ENCODE measurements around the gene OR10H5. TPM values are rescaled to one million over a fixed set of nuclear protein-coding genes. Genes with fewer than 3 reads are reported as not detected.
A peak's percentile ranks its signal among the peaks of the same experiment; 100 is the strongest.

The OR10H5 gene
- total and polyA plus RNA-seq, 2 of the 13 experiments (the other 11 are each of a cell fraction or from before 2014, with no cell fraction given): not detected

DNA sequence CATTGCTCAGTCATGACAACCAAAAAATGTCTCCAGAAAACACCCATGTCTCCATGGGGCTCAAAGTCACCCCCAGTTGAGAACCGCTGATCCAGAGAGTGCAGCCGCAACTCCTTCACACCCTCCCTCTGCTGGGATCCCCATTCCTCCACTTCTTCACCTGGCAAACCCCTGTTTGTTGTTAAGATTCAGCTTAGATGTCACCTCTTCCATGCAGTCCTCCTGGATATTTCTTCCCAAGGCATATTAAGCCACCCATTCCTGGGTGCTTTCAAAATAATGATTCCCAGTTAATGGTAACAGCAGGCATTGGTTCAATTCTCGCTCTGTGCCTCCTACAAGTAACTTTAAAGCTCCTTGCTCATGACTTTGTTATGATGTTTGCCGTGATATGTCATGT, 24.0 kb downstream of the OR10H5 start:
- Histone ChIP-seq H3K4me2 (ENCODE audit: low read depth, low read length) (no peak overlapping the region), H3K4me1 (ENCODE audit: insufficient read depth, low read length) (no peaks in the 10 kb centered on the region), H3K79me2 (ENCODE audit: insufficient read depth, low read length) (no peaks in the 10 kb centered on the region), H3K4me3 (replicated peaks in 1 of 3; ENCODE audit: insufficient read depth in 1 of 3, low read depth in 2 of 3, low read length in 3 of 3) (no peak overlapping the region), H3K27ac (ENCODE audit: extremely low read length, insufficient read depth, low read length) (no peak overlapping the region), H3K36me3 (replicated peaks in 1 of 2; ENCODE audit: control insufficient read depth in 1 of 2, insufficient read depth in 2 of 2, low read length in 2 of 2) (no peaks in the 10 kb centered on the region), H3K27me3 (ENCODE audit: control insufficient read depth in 1 of 2, insufficient read depth in 2 of 2, low read length in 2 of 2) (no peaks in the 10 kb centered on the region; a peak in 1 of 5 replicates), H3K9me3 (ENCODE audit: low read length) (no peaks in the 10 kb centered on the region), H2AFZ (ENCODE audit: low read length) (no peak overlapping the region), H3K9ac (ENCODE audit: insufficient read depth, low read depth, low read length) (no peak overlapping the region), H4K20me1 (ENCODE audit: insufficient read depth, low read length) (no peaks in the 10 kb centered on the region)
- FAIRE-seq (no peak), DNase-seq (ENCODE audit: low spot score) (no peak), ATAC-seq (no peak)
- ChIA-PET CTCF (ENCODE audit: low intra/inter-chr PET ratio, low total read pairs) (no interaction called here), POLR2A (no interaction called here)
- intact Hi-C loops (cut with micrococcal nuclease; ENCODE audit: unreplicated experiment): no loop called here
- TF ChIP-seq ZSCAN25 (CRISPR knock-in tag; IDR thresholded peaks at IDR 0.05) (no peak), MYNN (CRISPR knock-in tag; IDR thresholded peaks at IDR 0.05; ENCODE audit: low read depth) (no peak), HNRNPUL1 (IDR thresholded peaks at IDR 0.05; ENCODE audit: low read depth, low read length) (no peak), ZFP62 (CRISPR knock-in tag; IDR thresholded peaks at IDR 0.05) (no peak)
- TF ChIP-seq, protein P1, sequence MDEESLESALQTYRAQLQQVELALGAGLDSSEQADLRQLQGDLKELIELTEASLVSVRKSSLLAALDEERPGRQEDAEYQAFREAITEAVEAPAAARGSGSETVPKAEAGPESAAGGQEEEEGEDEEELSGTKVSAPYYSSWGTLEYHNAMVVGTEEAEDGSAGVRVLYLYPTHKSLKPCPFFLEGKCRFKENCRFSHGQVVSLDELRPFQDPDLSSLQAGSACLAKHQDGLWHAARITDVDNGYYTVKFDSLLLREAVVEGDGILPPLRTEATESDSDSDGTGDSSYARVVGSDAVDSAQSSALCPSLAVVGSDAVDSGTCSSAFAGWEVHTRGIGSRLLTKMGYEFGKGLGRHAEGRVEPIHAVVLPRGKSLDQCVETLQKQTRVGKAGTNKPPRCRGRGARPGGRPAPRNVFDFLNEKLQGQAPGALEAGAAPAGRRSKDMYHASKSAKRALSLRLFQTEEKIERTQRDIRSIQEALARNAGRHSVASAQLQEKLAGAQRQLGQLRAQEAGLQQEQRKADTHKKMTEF (CRISPR knock-in tag; IDR thresholded peaks at IDR 0.05): no peak
- no TSS peak for BruUV-seq (replicated peaks)
- 26% methylated on average over 3 of the region's 4 CpGs for WGBS (ENCODE audit: low lambda C conversion rate)
- in situ Hi-C loops (cut with HindIII; ENCODE audit: extremely low pct_ligation_motif_present, low pct_unique_long_range_greater_than_20kb): no loop called here

DNA sequence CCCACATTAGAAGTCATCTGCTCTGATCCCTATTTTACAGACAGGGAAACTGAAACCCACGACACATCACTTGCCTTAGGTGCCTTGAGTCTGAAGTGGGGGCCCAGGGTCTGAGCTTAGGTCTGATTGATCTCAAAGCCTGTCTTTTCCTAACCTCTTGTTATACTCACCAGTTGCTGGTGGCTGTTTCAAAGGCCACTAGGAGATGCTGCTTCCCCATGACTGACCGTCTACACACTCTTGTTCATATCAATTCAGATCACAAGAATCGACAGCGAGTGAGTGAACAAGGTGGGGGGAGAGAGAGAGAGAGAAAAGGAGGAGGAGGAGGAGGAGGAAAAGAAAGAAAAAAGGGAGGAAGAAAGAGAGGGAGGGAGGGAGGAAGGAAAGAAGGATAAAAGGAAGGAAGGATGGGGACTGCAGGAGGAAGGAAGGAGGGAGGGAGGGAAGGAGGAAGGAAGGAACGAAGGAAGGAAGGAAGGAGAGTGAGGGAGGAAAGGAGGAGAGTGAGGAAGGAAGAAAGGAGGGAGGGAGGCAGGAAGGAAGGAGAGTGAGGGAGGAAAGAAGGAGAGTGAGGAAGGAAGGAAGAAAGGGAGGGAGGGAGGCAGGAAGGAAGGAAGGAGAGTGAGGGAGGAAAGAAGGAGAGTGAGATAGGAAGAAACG, 24.7 kb downstream of the OR10H5 start:
- H3K9me3 ChIP-seq (ENCODE audit: low read length): no peaks in the 10 kb centered on the region
- no peak overlapping the region for H3K9ac ChIP-seq (ENCODE audit: insufficient read depth, low read depth, low read length)
- FAIRE-seq (no peak), DNase-seq (ENCODE audit: low spot score) (no peak), ATAC-seq (no peak)
- WGBS (ENCODE audit: low lambda C conversion rate): 2% methylated on average over 6 of the region's 6 CpGs
- no peak overlapping the region for H3K27ac ChIP-seq (ENCODE audit: extremely low read length, insufficient read depth, low read length)
- no TSS peak for BruUV-seq (replicated peaks)
- H3K4me2 ChIP-seq (ENCODE audit: low read depth, low read length): no peak overlapping the region
- H3K4me1 ChIP-seq (ENCODE audit: insufficient read depth, low read length): no peaks in the 10 kb centered on the region
- intact Hi-C loops (cut with micrococcal nuclease; ENCODE audit: unreplicated experiment) (no loop called here), in situ Hi-C loops (cut with HindIII; ENCODE audit: extremely low pct_ligation_motif_present, low pct_unique_long_range_greater_than_20kb) (no loop called here)
- H3K36me3 ChIP-seq (replicated peaks in 1 of 2; ENCODE audit: control insufficient read depth in 1 of 2, insufficient read depth in 2 of 2, low read length in 2 of 2): no peaks in the 10 kb centered on the region
- ChIA-PET POLR2A (no interaction called here), CTCF (ENCODE audit: low intra/inter-chr PET ratio, low total read pairs) (no interaction called here)
- no peak overlapping the region for H2AFZ ChIP-seq (ENCODE audit: low read length)
- H4K20me1 ChIP-seq (ENCODE audit: insufficient read depth, low read length): no peaks in the 10 kb centered on the region
- no peaks in the 10 kb centered on the region for H3K79me2 ChIP-seq (ENCODE audit: insufficient read depth, low read length)
- H3K4me3 ChIP-seq (replicated peaks in 1 of 3; ENCODE audit: insufficient read depth in 1 of 3, low read depth in 2 of 3, low read length in 3 of 3): no peak overlapping the region
- no peaks in the 10 kb centered on the region; a peak in 1 of 5 replicates for H3K27me3 ChIP-seq (ENCODE audit: control insufficient read depth in 1 of 2, insufficient read depth in 2 of 2, low read length in 2 of 2)
- TF ChIP-seq, protein P2, sequence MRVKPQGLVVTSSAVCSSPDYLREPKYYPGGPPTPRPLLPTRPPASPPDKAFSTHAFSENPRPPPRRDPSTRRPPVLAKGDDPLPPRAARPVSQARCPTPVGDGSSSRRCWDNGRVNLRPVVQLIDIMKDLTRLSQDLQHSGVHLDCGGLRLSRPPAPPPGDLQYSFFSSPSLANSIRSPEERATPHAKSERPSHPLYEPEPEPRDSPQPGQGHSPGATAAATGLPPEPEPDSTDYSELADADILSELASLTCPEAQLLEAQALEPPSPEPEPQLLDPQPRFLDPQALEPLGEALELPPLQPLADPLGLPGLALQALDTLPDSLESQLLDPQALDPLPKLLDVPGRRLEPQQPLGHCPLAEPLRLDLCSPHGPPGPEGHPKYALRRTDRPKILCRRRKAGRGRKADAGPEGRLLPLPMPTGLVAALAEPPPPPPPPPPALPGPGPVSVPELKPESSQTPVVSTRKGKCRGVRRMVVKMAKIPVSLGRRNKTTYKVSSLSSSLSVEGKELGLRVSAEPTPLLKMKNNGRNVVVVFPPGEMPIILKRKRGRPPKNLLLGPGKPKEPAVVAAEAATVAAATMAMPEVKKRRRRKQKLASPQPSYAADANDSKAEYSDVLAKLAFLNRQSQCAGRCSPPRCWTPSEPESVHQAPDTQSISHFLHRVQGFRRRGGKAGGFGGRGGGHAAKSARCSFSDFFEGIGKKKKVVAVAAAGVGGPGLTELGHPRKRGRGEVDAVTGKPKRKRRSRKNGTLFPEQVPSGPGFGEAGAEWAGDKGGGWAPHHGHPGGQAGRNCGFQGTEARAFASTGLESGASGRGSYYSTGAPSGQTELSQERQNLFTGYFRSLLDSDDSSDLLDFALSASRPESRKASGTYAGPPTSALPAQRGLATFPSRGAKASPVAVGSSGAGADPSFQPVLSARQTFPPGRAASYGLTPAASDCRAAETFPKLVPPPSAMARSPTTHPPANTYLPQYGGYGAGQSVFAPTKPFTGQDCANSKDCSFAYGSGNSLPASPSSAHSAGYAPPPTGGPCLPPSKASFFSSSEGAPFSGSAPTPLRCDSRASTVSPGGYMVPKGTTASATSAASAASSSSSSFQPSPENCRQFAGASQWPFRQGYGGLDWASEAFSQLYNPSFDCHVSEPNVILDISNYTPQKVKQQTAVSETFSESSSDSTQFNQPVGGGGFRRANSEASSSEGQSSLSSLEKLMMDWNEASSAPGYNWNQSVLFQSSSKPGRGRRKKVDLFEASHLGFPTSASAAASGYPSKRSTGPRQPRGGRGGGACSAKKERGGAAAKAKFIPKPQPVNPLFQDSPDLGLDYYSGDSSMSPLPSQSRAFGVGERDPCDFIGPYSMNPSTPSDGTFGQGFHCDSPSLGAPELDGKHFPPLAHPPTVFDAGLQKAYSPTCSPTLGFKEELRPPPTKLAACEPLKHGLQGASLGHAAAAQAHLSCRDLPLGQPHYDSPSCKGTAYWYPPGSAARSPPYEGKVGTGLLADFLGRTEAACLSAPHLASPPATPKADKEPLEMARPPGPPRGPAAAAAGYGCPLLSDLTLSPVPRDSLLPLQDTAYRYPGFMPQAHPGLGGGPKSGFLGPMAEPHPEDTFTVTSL (CRISPR knock-in tag; IDR thresholded peaks at IDR 0.05; ENCODE audit: borderline replicate concordance): no peak
- TF ChIP-seq, protein P3, sequence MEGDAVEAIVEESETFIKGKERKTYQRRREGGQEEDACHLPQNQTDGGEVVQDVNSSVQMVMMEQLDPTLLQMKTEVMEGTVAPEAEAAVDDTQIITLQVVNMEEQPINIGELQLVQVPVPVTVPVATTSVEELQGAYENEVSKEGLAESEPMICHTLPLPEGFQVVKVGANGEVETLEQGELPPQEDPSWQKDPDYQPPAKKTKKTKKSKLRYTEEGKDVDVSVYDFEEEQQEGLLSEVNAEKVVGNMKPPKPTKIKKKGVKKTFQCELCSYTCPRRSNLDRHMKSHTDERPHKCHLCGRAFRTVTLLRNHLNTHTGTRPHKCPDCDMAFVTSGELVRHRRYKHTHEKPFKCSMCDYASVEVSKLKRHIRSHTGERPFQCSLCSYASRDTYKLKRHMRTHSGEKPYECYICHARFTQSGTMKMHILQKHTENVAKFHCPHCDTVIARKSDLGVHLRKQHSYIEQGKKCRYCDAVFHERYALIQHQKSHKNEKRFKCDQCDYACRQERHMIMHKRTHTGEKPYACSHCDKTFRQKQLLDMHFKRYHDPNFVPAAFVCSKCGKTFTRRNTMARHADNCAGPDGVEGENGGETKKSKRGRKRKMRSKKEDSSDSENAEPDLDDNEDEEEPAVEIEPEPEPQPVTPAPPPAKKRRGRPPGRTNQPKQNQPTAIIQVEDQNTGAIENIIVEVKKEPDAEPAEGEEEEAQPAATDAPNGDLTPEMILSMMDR (CRISPR knock-in tag; IDR thresholded peaks at IDR 0.05): peak; percentile 38; the same call in 1 of the 2 replicates
- TF ChIP-seq STAG1 (CRISPR knock-in tag; IDR thresholded peaks at IDR 0.05) (peak; percentile 30; the same call in 1 of the 2 replicates), ZNF670 (CRISPR knock-in tag; IDR thresholded peaks at IDR 0.05; ENCODE audit: borderline replicate concordance) (no peak)
